ENCODE measurements around the gene GLCE. TPM values are rescaled to one million over a fixed set of nuclear protein-coding genes. Genes with fewer than 3 reads are reported as not detected.

Gene GLCE
- total and polyA plus RNA-seq, 2 donors (not counting 1 experiment from before 2014, with no cell fraction given): 21.7 to 23.9 TPM

- TF ChIP-seq EZH2 (IDR thresholded peaks at IDR 0.05; ENCODE audit: low read length, missing control alignments) (no peak), CTCF (conservative IDR thresholded peaks at IDR 0.05 in 1 of 2, IDR thresholded peaks at IDR 0.05 in 1 of 2; ENCODE audit: low read depth in 1 of 2, low read length in 2 of 2) (no peak)
- H3K36me3 ChIP-seq (ENCODE audit: control insufficient read depth, insufficient read depth, low read length): no peaks in the 10 kb centered on the region
- DNase-seq (ENCODE audit: low read depth in 2 of 2): no peak
- no peak overlapping the region for H2AFZ ChIP-seq (ENCODE audit: low read length)
- no peak overlapping the region for H3K4me2 ChIP-seq (ENCODE audit: extremely low read depth, insufficient read depth, low read length)
- no peak overlapping the region for H3K9ac ChIP-seq (ENCODE audit: insufficient read depth, low read length)
- no peaks in the 10 kb centered on the region for H3K4me1 ChIP-seq (ENCODE audit: control insufficient read depth, extremely low read depth, insufficient read depth, low read length)
- H3K27me3 ChIP-seq (ENCODE audit: control insufficient read depth, insufficient read depth, low read length): peaks cover 26% of the 10 kb centered on the region
- H3K79me2 ChIP-seq (ENCODE audit: control insufficient read depth, insufficient read depth, low read length): no peaks in the 10 kb centered on the region
- no peak overlapping the region for H3K27ac ChIP-seq (ENCODE audit: insufficient read depth, low read length)
- H4K20me1 ChIP-seq (ENCODE audit: control insufficient read depth, extremely low read depth, insufficient read depth, low read length): no peaks in the 10 kb centered on the region
- no peaks in the 10 kb centered on the region for H3K9me3 ChIP-seq (ENCODE audit: control insufficient read depth, insufficient read depth, low read depth, low read length)
- no peak overlapping the region for H3K4me3 ChIP-seq (replicated peaks in 1 of 4; ENCODE audit: control extremely low read depth in 1 of 4, insufficient read depth in 1 of 4, low read depth in 3 of 4, low read length in 4 of 4)
Measured at GRCh38 chr15:69119001-69119400, 41.4 kb upstream of the GLCE start.

- H3K27ac ChIP-seq (ENCODE audit: insufficient read depth, low read length): no peak overlapping the region
- no peaks in the 10 kb centered on the region for H3K4me1 ChIP-seq (ENCODE audit: control insufficient read depth, extremely low read depth, insufficient read depth, low read length)
- H3K4me3 ChIP-seq (replicated peaks in 1 of 4; ENCODE audit: control extremely low read depth in 1 of 4, insufficient read depth in 1 of 4, low read depth in 3 of 4, low read length in 4 of 4): no peak overlapping the region
- no peak overlapping the region for H3K4me2 ChIP-seq (ENCODE audit: extremely low read depth, insufficient read depth, low read length)
- no peak overlapping the region for H3K9ac ChIP-seq (ENCODE audit: insufficient read depth, low read length)
- peaks cover 26% of the 10 kb centered on the region for H3K27me3 ChIP-seq (ENCODE audit: control insufficient read depth, insufficient read depth, low read length)
- H3K79me2 ChIP-seq (ENCODE audit: control insufficient read depth, insufficient read depth, low read length): no peaks in the 10 kb centered on the region
- no peak overlapping the region for H2AFZ ChIP-seq (ENCODE audit: low read length)
- no peaks in the 10 kb centered on the region for H4K20me1 ChIP-seq (ENCODE audit: control insufficient read depth, extremely low read depth, insufficient read depth, low read length)
- TF ChIP-seq CTCF (conservative IDR thresholded peaks at IDR 0.05 in 1 of 2, IDR thresholded peaks at IDR 0.05 in 1 of 2; ENCODE audit: low read depth in 1 of 2, low read length in 2 of 2) (no peak), EZH2 (IDR thresholded peaks at IDR 0.05; ENCODE audit: low read length, missing control alignments) (no peak)
- no peaks in the 10 kb centered on the region for H3K9me3 ChIP-seq (ENCODE audit: control insufficient read depth, insufficient read depth, low read depth, low read length)
- no peaks in the 10 kb centered on the region for H3K36me3 ChIP-seq (ENCODE audit: control insufficient read depth, insufficient read depth, low read length)
- no peak for DNase-seq (ENCODE audit: low read depth in 2 of 2)
Measured at GRCh38 chr15:69119683-69120395, 40.6 kb upstream of the GLCE start.

- no peaks in the 10 kb centered on the region for H4K20me1 ChIP-seq (ENCODE audit: control insufficient read depth, extremely low read depth, insufficient read depth, low read length)
Measured at GRCh38 chr15:69120732-69121131, 39.7 kb upstream of the GLCE start.

More at GRCh38 chr15:69120732-69121131, 39.7 kb upstream of the GLCE start:
- no peak overlapping the region for H3K4me2 ChIP-seq (ENCODE audit: extremely low read depth, insufficient read depth, low read length)
- peaks cover 22% of the 10 kb centered on the region for H3K27me3 ChIP-seq (ENCODE audit: control insufficient read depth, insufficient read depth, low read length)
- H3K79me2 ChIP-seq (ENCODE audit: control insufficient read depth, insufficient read depth, low read length): no peaks in the 10 kb centered on the region
- H3K27ac ChIP-seq (ENCODE audit: insufficient read depth, low read length): no peak overlapping the region
- no peaks in the 10 kb centered on the region for H3K36me3 ChIP-seq (ENCODE audit: control insufficient read depth, insufficient read depth, low read length)
- TF ChIP-seq CTCF (conservative IDR thresholded peaks at IDR 0.05 in 1 of 2, IDR thresholded peaks at IDR 0.05 in 1 of 2; ENCODE audit: low read depth in 1 of 2, low read length in 2 of 2): no peak
- TF ChIP-seq EZH2 (IDR thresholded peaks at IDR 0.05; ENCODE audit: low read length, missing control alignments): no peak
- H2AFZ ChIP-seq (ENCODE audit: low read length): no peak overlapping the region
- no peak overlapping the region for H3K4me3 ChIP-seq (replicated peaks in 1 of 4; ENCODE audit: control extremely low read depth in 1 of 4, insufficient read depth in 1 of 4, low read depth in 3 of 4, low read length in 4 of 4)
- no peaks in the 10 kb centered on the region for H3K9me3 ChIP-seq (ENCODE audit: control insufficient read depth, insufficient read depth, low read depth, low read length)
- H3K9ac ChIP-seq (ENCODE audit: insufficient read depth, low read length): no peak overlapping the region
- no peak for DNase-seq (ENCODE audit: low read depth in 2 of 2)
- H3K4me1 ChIP-seq (ENCODE audit: control insufficient read depth, extremely low read depth, insufficient read depth, low read length): no peaks in the 10 kb centered on the region

Measured in fibroblast of lung (primary cell).